Activated T-cell treated with anti-CD3 and anti-CD28 coated beads, Interleukin-2, amount 50 U/mL, for 48 hours (primary cell): ENCODE data around the gene NOL6.

Experiments used
- DNase-seq, 2 experiments: peaks; one replicate each; pipeline ENCODE4 v3.0.0-alpha.2; 2020

Gene NOL6

DNA sequence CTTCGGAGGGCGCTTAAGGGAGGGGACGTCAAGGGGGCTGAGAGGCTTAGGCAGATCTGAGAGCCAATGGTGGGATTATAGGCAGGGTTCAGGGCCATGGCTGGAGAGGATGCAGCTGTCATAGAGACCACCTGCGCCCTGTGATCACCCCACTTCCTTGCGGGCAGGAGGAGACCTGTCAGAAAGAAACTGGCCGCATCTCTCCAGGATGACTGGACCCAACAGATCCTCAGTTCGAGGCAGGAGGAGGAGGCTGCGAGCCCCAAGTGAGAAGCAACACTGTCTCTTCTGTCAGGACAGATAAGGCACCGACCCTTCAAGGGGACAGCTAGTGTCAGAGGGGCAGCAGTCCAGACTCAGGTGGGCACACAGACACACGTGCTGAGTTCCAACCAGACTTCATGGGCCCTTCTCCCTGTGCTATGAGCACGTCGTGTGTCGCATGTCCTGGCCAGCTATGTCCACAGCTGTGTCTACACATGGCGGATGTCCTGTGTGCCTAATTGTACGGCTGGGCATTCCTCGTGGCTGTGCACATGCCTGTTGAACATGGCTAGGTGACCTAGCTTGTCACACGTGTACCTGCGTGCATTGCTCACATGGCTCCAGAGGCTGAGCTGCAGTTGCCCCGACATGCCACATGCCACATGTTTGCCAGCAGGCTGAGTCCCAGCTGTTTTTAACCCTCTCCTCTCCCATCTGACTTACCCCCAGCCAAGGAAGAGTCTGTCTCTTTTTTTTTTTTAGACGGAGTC lies 25.7 kb downstream of the NOL6 start:
- DNase-seq, result peak in 1 of 2 experiments; percentile 52

DNA sequence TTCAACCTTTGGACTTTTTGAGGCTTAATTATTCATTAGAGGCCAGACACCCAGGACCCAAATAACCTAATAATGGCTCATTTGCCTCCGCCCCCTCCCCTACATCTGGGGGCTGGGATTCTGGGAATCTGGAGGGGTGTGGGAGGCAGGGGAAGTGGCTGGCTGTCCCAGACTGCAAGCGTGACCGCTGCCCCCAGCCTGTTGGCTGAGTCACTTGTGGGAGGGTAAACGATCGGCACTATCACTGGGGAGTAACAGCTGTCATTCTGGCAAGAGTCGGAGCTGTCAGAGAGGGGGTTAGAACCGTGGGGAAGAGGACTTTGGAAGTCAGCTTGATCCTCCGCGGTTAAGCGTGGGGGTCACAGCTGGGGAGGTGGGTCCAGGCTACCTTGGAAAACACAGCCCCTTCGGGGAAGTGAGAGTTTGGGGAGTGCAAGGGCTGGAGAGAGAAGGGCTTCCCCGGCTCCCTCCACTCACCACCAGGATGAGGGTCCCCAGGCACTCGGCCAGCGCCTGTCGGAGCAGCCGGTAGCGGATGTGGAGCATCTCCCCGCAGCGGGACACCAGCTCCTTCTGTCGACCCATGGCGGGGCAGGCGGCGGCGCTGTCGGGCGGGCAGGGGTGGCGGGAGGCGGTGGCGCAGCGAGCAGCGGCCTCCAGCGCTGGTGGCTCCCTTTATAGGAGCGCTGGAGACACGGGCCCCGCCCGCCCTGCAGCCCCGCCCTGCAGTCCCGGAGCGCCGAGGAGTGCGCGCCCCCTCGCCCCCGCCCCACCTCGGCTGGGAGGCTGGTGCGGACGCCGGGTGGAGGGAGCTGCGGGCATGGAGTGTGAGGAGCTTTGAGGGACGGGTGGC lies 26.6 kb downstream of the NOL6 start, which contains the start of gene AQP3:
Gene AQP3 (minus strand): TSS at position 648 of the 853 bp plus-strand sequence. CDS start 63 bp downstream, at position 585.
- peak; percentile 78 for DNase-seq

DNA sequence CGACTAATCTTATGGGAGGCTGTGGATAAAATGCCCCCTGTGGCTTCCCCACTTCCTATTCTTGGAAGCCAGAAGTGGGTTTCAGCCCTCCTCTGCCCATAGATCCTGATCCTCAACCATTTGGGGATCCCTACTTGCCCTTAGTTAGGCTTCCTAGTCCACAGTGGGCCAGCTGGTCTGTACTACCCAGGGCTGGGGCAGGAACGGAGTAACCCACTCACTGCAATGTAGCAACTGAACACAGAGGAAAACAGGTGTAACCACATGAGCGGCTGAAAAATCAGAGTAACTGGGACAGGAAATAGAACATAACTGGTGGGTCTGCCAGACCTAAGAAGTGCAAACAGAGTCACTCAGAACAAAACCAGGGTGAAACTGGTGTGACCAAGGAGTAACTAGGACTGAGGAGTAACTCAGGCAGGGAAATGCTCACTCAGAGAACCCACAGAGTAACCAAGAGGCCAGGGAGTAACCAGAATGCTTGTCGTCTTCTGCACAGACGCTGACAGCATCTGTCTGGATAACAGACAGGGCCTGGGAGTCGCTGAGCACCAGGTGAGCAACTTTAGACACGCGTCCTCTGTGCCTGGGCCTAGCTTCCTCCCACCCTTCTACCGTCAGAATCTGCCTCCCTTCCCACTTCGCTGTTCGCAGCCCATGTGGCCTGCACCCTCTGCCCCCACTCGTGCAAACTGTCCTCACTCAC lies 27.3 kb downstream of the NOL6 start:
- peak; percentile 72 to 74 for DNase-seq

GRCh38 chr9:33445389-33446239 lies 28.1 kb downstream of the NOL6 start:
- DNase-seq, result peak in 1 of 2 experiments; percentile 34

DNA sequence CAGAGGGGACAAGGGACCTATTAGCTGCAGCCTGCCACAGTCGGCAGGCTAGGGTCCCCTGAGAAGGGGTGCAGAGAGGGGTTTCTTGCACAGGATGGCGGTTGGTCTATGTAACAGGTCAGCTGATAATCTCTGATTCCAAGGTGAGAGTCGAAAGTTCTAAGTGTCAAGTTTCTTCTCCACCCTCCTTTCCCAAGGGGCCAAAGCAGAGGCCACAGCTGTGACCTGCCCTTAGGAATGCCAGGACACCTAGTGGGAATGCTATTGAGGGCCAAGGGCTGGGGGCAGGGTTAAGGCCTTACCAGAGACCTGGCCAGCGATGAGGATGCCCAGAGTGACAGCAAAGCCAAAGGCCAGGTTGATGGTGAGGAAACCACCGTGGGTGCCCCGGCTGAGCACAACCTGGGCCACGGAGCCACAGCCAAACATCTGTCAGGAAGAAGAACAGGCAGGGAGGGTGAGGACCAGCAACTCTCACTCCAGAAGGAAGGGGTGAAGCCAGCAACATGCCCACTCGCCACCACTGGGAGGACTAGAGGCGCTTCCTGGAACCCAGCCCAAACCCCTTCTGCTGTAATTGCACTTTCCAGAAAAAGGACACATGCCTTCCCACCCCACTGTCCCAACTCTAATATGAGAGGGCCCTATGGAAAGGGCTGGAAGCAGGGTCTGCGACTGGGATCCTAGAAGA lies 30.1 kb downstream of the NOL6 start:
- no peak for DNase-seq

DNA sequence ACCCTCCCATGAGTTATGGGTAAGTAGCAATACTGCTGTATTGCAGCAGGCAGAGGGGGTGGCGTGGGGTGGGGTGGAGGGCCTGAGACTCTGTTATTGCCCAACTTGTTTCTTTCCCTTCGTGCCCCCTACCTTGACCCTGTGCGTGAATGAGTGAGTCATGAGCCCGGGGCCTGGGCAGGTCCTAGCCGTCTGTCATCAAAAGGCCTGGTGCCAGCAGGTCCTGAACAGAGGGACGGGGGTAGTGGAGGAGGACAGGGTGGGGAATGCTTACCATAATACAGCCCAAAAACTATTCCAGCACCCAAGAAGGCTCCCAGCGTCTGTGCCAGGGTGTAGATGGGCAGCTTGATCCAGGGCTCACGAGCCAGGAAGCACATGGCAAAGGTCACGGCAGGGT lies 30.7 kb downstream of the NOL6 start:
- no peak for DNase-seq

DNA sequence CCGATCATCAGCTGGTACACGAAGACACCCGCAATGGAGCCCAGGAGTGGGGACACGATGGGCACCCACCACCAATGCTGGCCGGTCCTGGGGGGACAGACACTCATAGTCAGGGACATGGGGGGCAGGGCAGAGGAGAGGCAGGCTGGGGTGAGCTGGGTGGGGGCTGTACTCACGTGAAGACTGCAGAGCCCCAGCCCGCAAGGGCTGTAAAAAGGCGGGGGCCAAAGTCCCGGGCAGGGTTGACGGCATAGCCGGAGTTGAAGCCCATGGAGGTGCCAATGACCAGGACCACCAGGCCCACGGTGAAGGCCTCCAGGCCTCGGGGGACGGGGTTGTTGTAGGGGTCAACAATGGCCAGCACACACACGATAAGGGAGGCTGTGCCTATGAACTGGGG lies 31.6 kb downstream of the NOL6 start:
- DNase-seq, result no peak

DNA sequence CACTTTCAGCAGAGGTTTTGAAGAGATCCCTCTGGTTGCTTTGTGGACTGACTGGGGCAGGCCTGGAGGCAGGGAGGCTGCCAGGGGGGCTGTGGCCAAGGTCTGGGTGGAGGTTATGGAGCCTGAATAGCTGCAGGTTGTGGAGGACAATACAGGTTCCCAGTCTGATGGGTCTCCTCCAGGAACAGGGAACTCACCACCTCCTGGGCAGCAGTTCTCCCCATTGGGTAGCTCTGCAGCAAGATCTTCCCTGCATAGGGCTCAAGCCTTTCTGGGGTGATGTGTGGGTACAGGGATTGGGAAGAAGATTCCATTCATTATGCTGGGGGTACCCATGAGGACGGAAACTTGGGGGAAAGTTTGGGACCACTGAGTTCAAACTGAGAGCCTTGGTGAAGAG lies 33.1 kb downstream of the NOL6 start:
- no peak for DNase-seq

DNA sequence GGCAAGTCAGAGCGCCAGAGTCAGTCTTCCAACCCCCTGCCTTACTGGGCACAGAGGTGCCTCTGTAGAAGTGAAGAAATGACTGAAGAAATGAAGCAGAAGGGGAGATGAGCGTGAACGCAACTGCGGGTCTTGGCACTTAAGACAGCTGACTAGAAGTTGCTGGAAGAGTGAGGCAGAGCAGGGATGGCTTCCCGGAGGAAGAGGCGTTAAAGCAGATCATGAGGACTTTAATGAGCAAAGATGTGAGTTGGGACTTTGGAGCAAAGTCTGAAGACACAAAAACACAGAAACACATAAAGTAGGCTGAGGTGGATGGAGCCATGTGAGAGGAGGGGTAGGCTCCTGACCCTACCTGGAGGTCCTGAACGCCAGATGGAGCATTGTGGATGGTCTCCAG lies 33.5 kb downstream of the NOL6 start:
- no peak for DNase-seq

DNA sequence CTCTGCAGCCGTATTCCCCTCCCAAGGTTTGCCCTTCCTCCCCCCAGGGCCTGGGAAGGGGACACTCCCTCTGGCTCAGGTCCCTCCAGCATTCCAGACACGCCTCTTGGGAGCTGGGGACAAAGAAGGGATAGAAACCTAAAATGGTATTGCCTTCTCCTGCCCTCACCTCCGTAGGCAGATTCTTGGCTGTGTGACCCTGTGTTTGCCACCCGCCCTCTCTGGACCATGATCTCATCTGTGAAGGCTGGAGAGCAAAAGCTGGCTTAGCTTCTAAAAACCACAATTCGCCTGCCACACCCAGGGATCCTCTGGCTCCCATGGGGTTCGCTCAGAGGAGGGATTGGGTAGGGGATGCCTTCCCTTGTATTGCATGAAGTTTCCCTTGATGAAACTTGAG lies 34.0 kb downstream of the NOL6 start:
- DNase-seq, result no peak

DNA sequence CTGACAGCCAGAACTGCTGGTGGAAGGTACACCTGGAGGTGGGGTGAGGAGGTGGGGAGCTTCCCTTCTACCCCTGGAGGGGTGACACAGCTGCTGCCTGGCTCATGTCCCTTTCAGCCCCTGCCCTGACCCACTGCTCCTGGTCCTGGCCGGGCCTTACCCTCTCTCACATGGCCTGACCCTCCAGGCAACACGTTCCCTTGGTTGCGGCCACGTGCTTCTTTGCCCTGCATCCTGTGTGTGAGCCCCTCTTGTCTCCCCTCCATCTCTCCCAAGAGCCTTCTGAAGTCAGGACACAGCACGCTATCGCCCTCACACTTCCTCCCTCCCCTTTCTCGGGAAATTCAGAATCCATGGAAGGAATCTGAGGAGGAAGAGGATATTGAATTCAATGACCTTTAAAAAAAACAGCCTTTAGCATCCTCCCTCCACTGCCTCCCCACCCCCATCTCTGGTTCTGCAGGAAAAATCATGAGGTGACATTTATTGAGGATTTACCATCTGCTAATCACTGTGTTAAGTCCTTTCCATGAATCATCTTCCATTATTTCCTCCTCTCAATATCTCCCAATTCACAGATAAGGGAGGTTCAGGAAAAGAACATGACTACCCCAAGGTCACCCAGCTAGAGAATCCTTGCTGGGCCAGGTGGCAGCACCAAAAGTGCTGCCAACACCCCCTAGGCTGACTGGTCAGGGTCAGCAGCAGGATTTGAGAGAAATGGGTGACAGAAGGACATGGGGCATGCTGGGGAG lies 34.6 kb downstream of the NOL6 start:
- no peak for DNase-seq

- DNase-seq, result no peak
Observed at GRCh38 chr9:33437898-33438297, 35.8 kb downstream of the NOL6 start.

- no peak for DNase-seq
Observed at GRCh38 chr9:33437205-33437604, 36.5 kb downstream of the NOL6 start.

GRCh38 chr9:33436445-33436844 lies 37.3 kb downstream of the NOL6 start:
- DNase-seq, result no peak

DNA sequence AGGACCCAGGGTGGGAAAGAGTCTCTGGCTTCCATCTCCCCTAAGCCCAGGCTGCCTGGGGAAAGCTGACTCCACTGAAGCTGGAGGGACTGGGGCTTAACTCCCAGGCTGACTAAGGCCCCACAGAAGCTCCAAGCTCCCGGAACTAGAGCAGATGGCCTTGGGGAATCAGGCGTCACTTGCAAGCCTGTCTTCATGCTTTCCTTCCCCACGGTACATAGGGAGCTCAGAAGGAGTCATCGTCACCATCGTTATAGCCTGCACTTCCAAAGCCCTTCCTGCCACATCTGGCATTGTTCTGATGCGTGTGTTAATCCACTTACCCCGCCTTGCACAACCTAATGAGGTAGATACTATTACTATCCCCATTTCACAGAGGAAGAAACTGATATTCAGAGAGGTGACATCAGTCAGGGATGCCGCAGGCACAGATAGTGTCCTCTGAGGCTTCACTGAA lies 37.9 kb downstream of the NOL6 start:
- no peak for DNase-seq

- DNase-seq, result no peak
Observed at GRCh38 chr9:33434317-33435105, 39.2 kb downstream of the NOL6 start.

DNA sequence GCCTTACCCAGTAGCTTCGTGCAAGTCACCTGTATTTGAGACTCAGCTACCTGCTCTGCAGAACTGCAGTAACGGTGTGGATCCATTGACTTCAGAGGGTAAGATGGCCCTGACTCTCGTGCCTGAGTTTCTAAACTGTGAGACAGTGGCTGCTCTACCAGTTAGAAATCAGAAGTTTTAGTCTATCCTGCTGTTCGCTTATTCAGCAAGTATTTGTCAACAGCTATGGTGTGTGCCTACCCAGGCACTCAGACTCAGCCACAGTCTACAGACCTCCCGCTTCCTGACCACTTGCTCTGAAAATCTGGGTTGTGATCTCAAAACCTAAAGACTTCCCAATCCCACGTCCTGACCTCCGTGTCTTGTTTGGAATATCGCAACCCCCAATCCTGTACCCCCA lies 39.9 kb downstream of the NOL6 start:
- no peak for DNase-seq

GRCh38 chr9:33431420-33431819 lies 42.3 kb downstream of the NOL6 start:
- DNase-seq, result no peak

- DNase-seq, result no peak
Observed at GRCh38 chr9:33430942-33431341, 42.8 kb downstream of the NOL6 start.
